ENCODE measurements around the gene ANKRD22.

ANKRD22 gene

DNA sequence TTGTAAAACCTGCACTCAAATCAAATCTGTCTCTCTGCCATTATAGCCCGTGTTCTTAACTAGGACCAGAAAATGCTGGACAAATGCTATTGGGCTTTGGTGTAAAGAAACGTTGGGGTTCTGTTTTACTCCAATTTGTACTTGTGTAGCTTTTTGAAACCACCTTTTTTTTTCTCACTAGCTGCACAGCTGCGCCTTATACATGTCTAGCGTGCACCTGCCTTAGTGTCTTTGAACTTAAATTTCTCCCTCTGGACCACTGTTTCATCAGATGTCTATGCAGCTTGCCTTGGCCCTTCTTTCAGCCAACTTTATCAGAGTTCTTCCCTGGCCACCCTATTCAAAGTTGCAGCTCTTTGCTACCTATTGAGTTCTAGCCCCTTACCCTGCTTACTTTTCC, 42.0 kb downstream of the ANKRD22 start:
- TF ChIP-seq NFIC (IDR thresholded peaks at IDR 0.05) (no peak), USF1 (IDR thresholded peaks at IDR 0.05) (no peak), ZBTB7A (IDR thresholded peaks at IDR 0.05; ENCODE audit: low read depth) (no peak), RAD21 (IDR thresholded peaks at IDR 0.05; ENCODE audit: low read depth) (no peak), REST (IDR thresholded peaks at IDR 0.05; ENCODE audit: low read depth) (no peak), EGR1 (IDR thresholded peaks at IDR 0.05) (no peak), TEAD4 (IDR thresholded peaks at IDR 0.05) (no peak), TCF12 (IDR thresholded peaks at IDR 0.05; ENCODE audit: low read depth) (no peak), EP300 (IDR thresholded peaks at IDR 0.05; ENCODE audit: borderline replicate concordance) (no peak), FOXM1 (IDR thresholded peaks at IDR 0.05; ENCODE audit: borderline replicate concordance, low read depth) (no peak)

GRCh38 chr10:88805924-88806323, 45.7 kb downstream of the ANKRD22 start:
- TF ChIP-seq TEAD4 (IDR thresholded peaks at IDR 0.05) (no peak), ZBTB7A (IDR thresholded peaks at IDR 0.05; ENCODE audit: low read depth) (no peak), USF1 (IDR thresholded peaks at IDR 0.05) (no peak), YY1 (IDR thresholded peaks at IDR 0.05; ENCODE audit: low read depth) (no peak), RAD21 (IDR thresholded peaks at IDR 0.05; ENCODE audit: low read depth) (no peak), CEBPB (IDR thresholded peaks at IDR 0.05) (no peak), NFIC (IDR thresholded peaks at IDR 0.05) (no peak), FOXM1 (IDR thresholded peaks at IDR 0.05; ENCODE audit: borderline replicate concordance, low read depth) (no peak), EGR1 (IDR thresholded peaks at IDR 0.05) (no peak), EP300 (IDR thresholded peaks at IDR 0.05; ENCODE audit: borderline replicate concordance) (no peak), TCF12 (IDR thresholded peaks at IDR 0.05; ENCODE audit: low read depth) (no peak), CREB1 (IDR thresholded peaks at IDR 0.05; ENCODE audit: low read depth) (no peak), TAF1 (IDR thresholded peaks at IDR 0.05; ENCODE audit: low read depth) (no peak)
- TF ChIP-seq, protein P1, sequence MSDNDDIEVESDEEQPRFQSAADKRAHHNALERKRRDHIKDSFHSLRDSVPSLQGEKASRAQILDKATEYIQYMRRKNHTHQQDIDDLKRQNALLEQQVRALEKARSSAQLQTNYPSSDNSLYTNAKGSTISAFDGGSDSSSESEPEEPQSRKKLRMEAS (IDR thresholded peaks at IDR 0.05) = no peak

- no peak for TF ChIP-seq FOXM1 (IDR thresholded peaks at IDR 0.05; ENCODE audit: borderline replicate concordance, low read depth)
Measured at GRCh38 chr10:88805361-88805760, 46.3 kb downstream of the ANKRD22 start.

DNA sequence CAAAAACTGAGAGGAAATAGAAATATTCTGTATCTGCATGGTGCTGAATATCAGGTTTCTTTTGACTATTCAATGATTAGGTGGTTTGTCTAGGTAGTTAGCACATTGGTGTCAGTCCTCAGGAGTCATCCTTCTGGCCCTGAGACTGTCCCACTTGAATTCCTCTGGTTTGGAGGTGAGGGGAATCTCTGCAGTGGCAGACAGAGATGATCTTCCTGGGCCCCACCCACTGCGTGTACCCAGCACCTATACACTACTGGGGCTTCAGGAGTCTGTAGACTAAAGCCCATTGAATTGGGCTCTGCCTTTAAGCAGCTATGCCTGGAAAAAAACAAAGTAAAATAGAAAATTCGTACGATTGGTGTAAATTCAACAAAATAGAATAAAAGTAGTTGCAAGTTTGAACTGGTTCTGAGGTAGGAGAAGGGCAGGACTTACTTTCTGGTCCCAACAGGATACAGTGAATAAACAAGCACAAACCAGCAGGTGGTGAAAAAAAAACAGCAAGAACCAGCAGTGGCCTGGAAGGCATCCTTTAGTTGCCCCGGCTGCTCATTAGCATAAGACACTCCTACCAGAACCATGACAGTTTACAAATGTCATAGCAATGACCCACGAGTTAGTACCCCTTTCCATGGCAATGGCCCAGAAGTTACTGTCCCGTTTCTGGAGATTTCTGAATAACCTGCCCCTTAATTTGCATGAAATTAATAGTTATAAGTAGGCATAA, 47.4 kb downstream of the ANKRD22 start:
- TF ChIP-seq RAD21 (IDR thresholded peaks at IDR 0.05; ENCODE audit: low read depth) (no peak), ZBTB7A (IDR thresholded peaks at IDR 0.05; ENCODE audit: low read depth) (no peak), CREB1 (IDR thresholded peaks at IDR 0.05; ENCODE audit: low read depth) (no peak), REST (IDR thresholded peaks at IDR 0.05; ENCODE audit: low read depth) (no peak), USF1 (IDR thresholded peaks at IDR 0.05) (no peak)
- TF ChIP-seq, protein P1 (IDR thresholded peaks at IDR 0.05) = no peak

- TF ChIP-seq ZBTB7A (IDR thresholded peaks at IDR 0.05; ENCODE audit: low read depth) = no peak
- TF ChIP-seq TAF1 (IDR thresholded peaks at IDR 0.05; ENCODE audit: low read depth) = no peak
- no peak for TF ChIP-seq CEBPB (IDR thresholded peaks at IDR 0.05)
- no peak for TF ChIP-seq EGR1 (IDR thresholded peaks at IDR 0.05)
- TF ChIP-seq, protein P1 (IDR thresholded peaks at IDR 0.05) = no peak
- TF ChIP-seq USF1 (IDR thresholded peaks at IDR 0.05) = no peak
- no peak for TF ChIP-seq TEAD4 (IDR thresholded peaks at IDR 0.05)
- no peak for TF ChIP-seq RAD21 (IDR thresholded peaks at IDR 0.05; ENCODE audit: low read depth)
- TF ChIP-seq NFIC (IDR thresholded peaks at IDR 0.05) = no peak
- TF ChIP-seq REST (IDR thresholded peaks at IDR 0.05; ENCODE audit: low read depth) = no peak
- no peak for TF ChIP-seq TCF12 (IDR thresholded peaks at IDR 0.05; ENCODE audit: low read depth)
- TF ChIP-seq CREB1 (IDR thresholded peaks at IDR 0.05; ENCODE audit: low read depth) = no peak
Measured at GRCh38 chr10:88803641-88804040, 48.0 kb downstream of the ANKRD22 start.
